CD4-positive, CD25-positive, alpha-beta regulatory T cell (primary cell): ENCODE data around the gene PSG6. TPM values are rescaled to one million over a fixed set of nuclear protein-coding genes. Genes with fewer than 3 reads are reported as not detected.
"Not testable (repeated sequence)": the region's sequence is repeated elsewhere in the genome, so short reads cannot be mapped to it uniquely, and the experiment has no call there.

Experiments used
- ATAC-seq, 2 donors: fragments of 150-1000 bp; cut with Tn5 transposase; one replicate each; pipeline ENCODE4 v1.10.0; 2021; ENCODE audit warnings: low read depth in 2 of 2, moderate number of reproducible peaks in 2 of 2, moderate library complexity in 1 of 2
- DNase-seq, 3 donors: peaks; one replicate each; pipeline versions ENCODE4 v3.0.0 to v3.0.0-alpha.2; 2012 to 2022; ENCODE audit warnings: mixed read lengths in 1 of 3
- H3K27ac ChIP-seq: one replicate; pipeline ENCODE4 v1.7.0; 2013; ENCODE audit warnings: mild to moderate bottlenecking, low read length; ENCODE audit not compliant: insufficient read depth, poor library complexity, severe bottlenecking
- H3K27me3 ChIP-seq: one replicate; pipeline ENCODE4 v1.7.0; 2013; ENCODE audit warnings: low read length; ENCODE audit not compliant: control insufficient read depth, insufficient read depth
- H3K36me3 ChIP-seq: one replicate; pipeline ENCODE4 v1.7.0; 2013; ENCODE audit warnings: mild to moderate bottlenecking, low read length, moderate library complexity; ENCODE audit not compliant: control insufficient read depth, insufficient read depth
- H3K4me1 ChIP-seq: 2 replicates; pipeline ENCODE4 v1.7.0; 2013; ENCODE audit warnings: mild to moderate bottlenecking, low read length; ENCODE audit not compliant: insufficient read depth, control insufficient read depth, poor library complexity, severe bottlenecking
- H3K4me3 ChIP-seq: one replicate; pipeline ENCODE4 v1.7.0; 2013; ENCODE audit warnings: low read depth, mild to moderate bottlenecking, low read length, moderate library complexity
- H3K9me3 ChIP-seq, 2 experiments: 1 replicate in 1 of 2; 2 replicates in 1 of 2; pipeline ENCODE4 v1.7.0; 2013; ENCODE audit warnings: low read length in 2 of 2, mild to moderate bottlenecking in 1 of 2, moderate library complexity in 1 of 2; ENCODE audit not compliant: control insufficient read depth in 2 of 2
- H3K27ac Mint-ChIP-seq, 3 donors: one replicate each; pipeline ENCODE4 v1.8.0; 2020 to 2022; ENCODE audit warnings: mild to moderate bottlenecking in 3 of 3, mixed read lengths in 3 of 3, moderate library complexity in 2 of 3
- H3K27me3 Mint-ChIP-seq: one replicate; pipeline ENCODE4 v1.8.0; 2022; ENCODE audit warnings: mild to moderate bottlenecking, mixed read lengths
- H3K36me3 Mint-ChIP-seq: one replicate; pipeline ENCODE4 v1.8.0; 2020; ENCODE audit warnings: mixed read lengths
- H3K4me1 Mint-ChIP-seq, 4 donors: one replicate each; pipeline ENCODE4 v1.8.0; 2020 to 2022; ENCODE audit warnings: mixed read lengths in 4 of 4, mild to moderate bottlenecking in 1 of 4
- H3K4me3 Mint-ChIP-seq, 4 donors: one replicate each; pipeline ENCODE4 v1.8.0; 2020 to 2022; ENCODE audit warnings: mild to moderate bottlenecking in 4 of 4, mixed read lengths in 4 of 4, moderate library complexity in 3 of 4
- H3K9me3 Mint-ChIP-seq, 7 donors: one replicate each; pipeline ENCODE4 v1.8.0; 2020 to 2022; ENCODE audit warnings: mixed read lengths in 7 of 7, mild to moderate bottlenecking in 3 of 7, moderate library complexity in 2 of 7
- polyA plus RNA-seq, 4 donors: library from polyadenylated mRNA; unstranded; fragments of 300-500 nt; fragmentation: Illumina TruSeq; gene quantifications; one replicate each; pipeline ENCODE4 v1.2.3, GENCODE V29; 2021
- total RNA-seq: library from RNA; stranded (reverse); gene quantifications from one replicate; pipeline ENCODE4 v1.2.3, GENCODE V29; 2022

PSG6 gene
- total and polyA plus RNA-seq, 5 donors from 2014 or later = 0.37 TPM; not detected in 4

DNA sequence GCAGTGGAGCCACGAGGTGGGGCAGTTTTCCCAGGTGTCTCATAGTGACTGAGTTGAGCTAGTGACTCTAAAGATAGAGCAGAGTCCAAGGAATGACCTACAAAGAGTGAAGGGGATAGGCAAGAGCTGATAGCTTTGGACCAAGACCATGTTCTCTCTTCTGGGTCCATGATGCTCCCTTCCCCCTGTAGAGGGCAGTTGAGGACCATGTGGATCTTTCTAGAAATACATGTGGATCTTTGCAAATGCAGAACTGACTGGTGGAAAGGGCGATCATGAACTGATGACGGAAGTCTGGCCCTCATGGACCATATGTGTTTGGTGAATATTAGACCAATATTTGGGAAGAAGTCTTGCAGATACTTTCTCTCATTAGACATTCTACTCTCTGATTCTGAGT is 45.1 kb downstream of the PSG6 start:
- H3K4me3 Mint-ChIP-seq = no peak overlapping the region
- no peaks in the 10 kb centered on the region for H3K9me3 ChIP-seq
- H3K9me3 Mint-ChIP-seq = peaks cover 0 to 2% (median 0%) of the 10 kb centered on the region in 7 donors
- no peaks in the 10 kb centered on the region for H3K36me3 ChIP-seq
- ATAC-seq (no peak), DNase-seq (no peak)
- no peak overlapping the region for H3K27ac Mint-ChIP-seq
- H3K27me3 ChIP-seq = no peaks in the 10 kb centered on the region
- no peaks in the 10 kb centered on the region for H3K36me3 Mint-ChIP-seq
- H3K4me3 ChIP-seq = no peak overlapping the region
- H3K27me3 Mint-ChIP-seq = no peaks in the 10 kb centered on the region
- H3K27ac ChIP-seq = no peak overlapping the region
- no peaks in the 10 kb centered on the region for H3K4me1 ChIP-seq
- H3K4me1 Mint-ChIP-seq = no peaks in the 10 kb centered on the region

GRCh38 chr19:42857544-42857867 is 60.2 kb downstream of the PSG6 start:
- no peak overlapping the region for H3K27ac Mint-ChIP-seq
- Histone ChIP-seq H3K9me3 (no peaks in the 10 kb centered on the region), H3K27ac (no peak overlapping the region)

GRCh38 chr19:42856866-42857543 is 60.7 kb downstream of the PSG6 start:
- H3K4me1 ChIP-seq, H3K27ac ChIP-seq, H3K4me3 Mint-ChIP-seq, H3K4me1 Mint-ChIP-seq, H3K27me3 Mint-ChIP-seq, H3K9me3 Mint-ChIP-seq, DNase-seq, ATAC-seq, H3K9me3 ChIP-seq, H3K36me3 Mint-ChIP-seq, H3K4me3 ChIP-seq, H3K27me3 ChIP-seq, H3K36me3 ChIP-seq: not testable (repeated sequence)
- peak overlapping the region in 1 of 3 donors; percentile 86 for H3K27ac Mint-ChIP-seq

More at GRCh38 chr19:42857544-42857867, 60.2 kb downstream of the PSG6 start:
- Mint-ChIP-seq H3K9me3 (peaks cover 0 to 3% (median 1%) of the 10 kb centered on the region in 7 donors), H3K4me3 (no peak overlapping the region), H3K27me3 (no peaks in the 10 kb centered on the region), H3K4me1 (no peaks in the 10 kb centered on the region), H3K36me3 (no peaks in the 10 kb centered on the region)
- no peaks in the 10 kb centered on the region for H3K27me3 ChIP-seq
- H3K4me3 ChIP-seq = no peak overlapping the region
- no peaks in the 10 kb centered on the region for H3K36me3 ChIP-seq
- DNase-seq (no peak), ATAC-seq (no peak)
- H3K4me1 ChIP-seq = no peaks in the 10 kb centered on the region

GRCh38 chr19:42854745-42855144 is 62.9 kb downstream of the PSG6 start:
- H3K27me3 ChIP-seq, H3K4me1 ChIP-seq, ATAC-seq, H3K27ac ChIP-seq, H3K27me3 Mint-ChIP-seq, H3K4me3 Mint-ChIP-seq, H3K9me3 Mint-ChIP-seq, H3K9me3 ChIP-seq, DNase-seq, H3K27ac Mint-ChIP-seq, H3K4me3 ChIP-seq, H3K36me3 Mint-ChIP-seq, H3K4me1 Mint-ChIP-seq, H3K36me3 ChIP-seq: not testable (repeated sequence)

DNA sequence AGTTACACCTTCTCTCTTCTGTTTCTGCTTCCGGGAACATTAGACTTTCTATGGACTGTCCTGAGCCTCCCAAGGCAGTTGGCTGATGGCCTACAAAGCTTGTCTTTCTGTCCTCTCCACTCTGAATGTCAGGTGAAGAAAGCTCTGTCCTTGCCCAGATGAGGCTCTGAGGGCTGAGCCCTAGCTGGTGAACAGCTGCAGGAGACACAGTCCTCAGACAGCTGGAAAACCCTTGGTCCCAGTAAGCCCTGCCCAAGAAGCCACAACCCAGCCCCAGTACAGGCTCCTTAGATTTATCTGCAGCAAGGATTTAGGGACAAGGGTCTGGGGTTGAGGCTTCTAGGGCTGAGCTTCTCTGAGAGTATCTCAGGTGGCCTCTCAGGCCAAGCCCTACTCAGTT is 64.5 kb downstream of the PSG6 start:
- H3K9me3 Mint-ChIP-seq, H3K4me3 Mint-ChIP-seq, H3K4me3 ChIP-seq, H3K27ac Mint-ChIP-seq, H3K27me3 ChIP-seq, H3K4me1 ChIP-seq, H3K27ac ChIP-seq, H3K36me3 Mint-ChIP-seq, H3K9me3 ChIP-seq, H3K36me3 ChIP-seq, H3K4me1 Mint-ChIP-seq, DNase-seq, ATAC-seq, H3K27me3 Mint-ChIP-seq: not testable (repeated sequence)

- H3K36me3 Mint-ChIP-seq, ATAC-seq, H3K9me3 ChIP-seq, H3K4me3 ChIP-seq, H3K27ac Mint-ChIP-seq, H3K4me1 Mint-ChIP-seq, H3K9me3 Mint-ChIP-seq, H3K4me1 ChIP-seq, H3K27me3 Mint-ChIP-seq, H3K27me3 ChIP-seq, H3K4me3 Mint-ChIP-seq, H3K36me3 ChIP-seq, DNase-seq, H3K27ac ChIP-seq: not testable (repeated sequence)
Observed at GRCh38 chr19:42852821-42853220, 64.9 kb downstream of the PSG6 start.

Other genes with a start within 250 kb of the PSG6 start
- 0.42 TPM for gene PSG3, start 177.4 kb downstream of the PSG6 start, total RNA-seq
- gene PSG3, start 177.4 kb downstream of the PSG6 start, polyA plus RNA-seq = not detected
- not detected for gene PSG8, start 152.2 kb downstream of the PSG6 start, total RNA-seq
- not detected for gene PSG8, start 152.2 kb downstream of the PSG6 start, polyA plus RNA-seq
- 0.96 TPM for gene PSG1, start 38.2 kb downstream of the PSG6 start, total RNA-seq
- gene PSG1, start 38.2 kb downstream of the PSG6 start, polyA plus RNA-seq = not detected
- gene PSG7, start 19.3 kb upstream of the PSG6 start, total RNA-seq = not detected
- gene PSG7, start 19.3 kb upstream of the PSG6 start, polyA plus RNA-seq = not detected
- not detected for gene PSG11, start 108.6 kb upstream of the PSG6 start, total RNA-seq
- not detected for gene PSG11, start 108.6 kb upstream of the PSG6 start, polyA plus RNA-seq
- 0.27 TPM for gene PSG2, start 164.8 kb upstream of the PSG6 start, total RNA-seq
- not detected for gene PSG2, start 164.8 kb upstream of the PSG6 start, polyA plus RNA-seq